ENCODE data around the gene TP53TG5.

Gene TP53TG5

GRCh38 chr20:45404438-45404837, 26.3 kb upstream of the TP53TG5 start:
- DNase-seq, result no peak

- no peak for DNase-seq
These were observed 24.8 kb upstream of the TP53TG5 start for GRCh38 chr20:45402946-45403345.

- no peak for DNase-seq
These were observed 22.4 kb upstream of the TP53TG5 start for GRCh38 chr20:45400346-45401031.

- no peak for DNase-seq
These were observed 20.9 kb upstream of the TP53TG5 start for GRCh38 chr20:45399018-45399417.

- no peak for DNase-seq
These were observed 16.9 kb upstream of the TP53TG5 start for GRCh38 chr20:45395114-45395415.

GRCh38 chr20:45394221-45395113, 16.3 kb upstream of the TP53TG5 start:
- DNase-seq, result no peak

- no peak for DNase-seq
These were observed 14.6 kb upstream of the TP53TG5 start for GRCh38 chr20:45392733-45393132.

- no peak for DNase-seq
These were observed 13.4 kb upstream of the TP53TG5 start for GRCh38 chr20:45391559-45391958.

- no peak for DNase-seq
These were observed 12.8 kb upstream of the TP53TG5 start for GRCh38 chr20:45390931-45391330.

- no peak for DNase-seq
These were observed 9.1 kb upstream of the TP53TG5 start for GRCh38 chr20:45387274-45387673.

GRCh38 chr20:45377269-45377668, 856 bp downstream of the TP53TG5 start:
- no peak for DNase-seq

- DNase-seq, result no peak
These were observed 3.2 kb downstream of the TP53TG5 start for GRCh38 chr20:45374966-45375365.

- DNase-seq, result no peak
These were observed 4.0 kb downstream of the TP53TG5 start for GRCh38 chr20:45374101-45374467.

- no peak for DNase-seq
These were observed 4.6 kb downstream of the TP53TG5 start for GRCh38 chr20:45373353-45374100.

- no peak for DNase-seq
These were observed 5.3 kb downstream of the TP53TG5 start for GRCh38 chr20:45372646-45373352.

GRCh38 chr20:45372241-45372640, 5.9 kb downstream of the TP53TG5 start:
- DNase-seq, result no peak

- no peak for DNase-seq
These were observed 7.5 kb downstream of the TP53TG5 start for GRCh38 chr20:45370571-45371160.

- DNase-seq, result no peak
These were observed 9.7 kb downstream of the TP53TG5 start for GRCh38 chr20:45368221-45368980.

GRCh38 chr20:45367126-45367525, 11.0 kb downstream of the TP53TG5 start:
- no peak for DNase-seq

- no peak for DNase-seq
These were observed 11.5 kb downstream of the TP53TG5 start for GRCh38 chr20:45366631-45367030.

- DNase-seq, result no peak
These were observed 11.9 kb downstream of the TP53TG5 start for GRCh38 chr20:45366192-45366591.

GRCh38 chr20:45365444-45365970, 12.6 kb downstream of the TP53TG5 start:
- DNase-seq, result no peak
